ENCODE data around the gene RAB19.

RAB19 gene

DNA sequence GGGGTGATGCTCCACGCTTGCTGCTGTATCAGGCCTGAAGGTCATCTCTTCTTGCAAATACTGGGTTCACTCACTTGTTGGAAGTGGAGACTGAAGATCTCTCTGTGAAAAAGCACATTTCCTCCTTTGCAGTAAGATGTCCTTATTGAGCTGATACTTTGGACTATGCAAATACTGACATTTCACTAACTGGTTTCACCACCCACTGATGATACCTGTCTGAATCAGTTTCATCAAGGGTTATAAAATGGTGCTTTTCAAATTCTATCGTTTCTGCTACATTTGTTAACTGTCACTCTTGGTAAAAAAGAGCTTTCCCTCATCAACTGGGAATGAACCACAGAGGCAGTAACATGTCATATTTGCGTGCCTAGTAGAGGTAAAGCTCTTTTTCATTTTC, 35.5 kb downstream of the RAB19 start:
- Mint-ChIP-seq H3K4me1 (no peaks in the 10 kb centered on the region), H3K27ac (no peak overlapping the region), H3K27me3 (ENCODE audit: low read depth, poor library complexity) (no peaks in the 10 kb centered on the region), H3K9me3 (no peaks in the 10 kb centered on the region), H3K36me3 (ENCODE audit: low read depth) (no peaks in the 10 kb centered on the region), H3K4me3 (no peak overlapping the region)
- no peak for DNase-seq
- TF ChIP-seq, protein P1, sequence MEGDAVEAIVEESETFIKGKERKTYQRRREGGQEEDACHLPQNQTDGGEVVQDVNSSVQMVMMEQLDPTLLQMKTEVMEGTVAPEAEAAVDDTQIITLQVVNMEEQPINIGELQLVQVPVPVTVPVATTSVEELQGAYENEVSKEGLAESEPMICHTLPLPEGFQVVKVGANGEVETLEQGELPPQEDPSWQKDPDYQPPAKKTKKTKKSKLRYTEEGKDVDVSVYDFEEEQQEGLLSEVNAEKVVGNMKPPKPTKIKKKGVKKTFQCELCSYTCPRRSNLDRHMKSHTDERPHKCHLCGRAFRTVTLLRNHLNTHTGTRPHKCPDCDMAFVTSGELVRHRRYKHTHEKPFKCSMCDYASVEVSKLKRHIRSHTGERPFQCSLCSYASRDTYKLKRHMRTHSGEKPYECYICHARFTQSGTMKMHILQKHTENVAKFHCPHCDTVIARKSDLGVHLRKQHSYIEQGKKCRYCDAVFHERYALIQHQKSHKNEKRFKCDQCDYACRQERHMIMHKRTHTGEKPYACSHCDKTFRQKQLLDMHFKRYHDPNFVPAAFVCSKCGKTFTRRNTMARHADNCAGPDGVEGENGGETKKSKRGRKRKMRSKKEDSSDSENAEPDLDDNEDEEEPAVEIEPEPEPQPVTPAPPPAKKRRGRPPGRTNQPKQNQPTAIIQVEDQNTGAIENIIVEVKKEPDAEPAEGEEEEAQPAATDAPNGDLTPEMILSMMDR (IDR thresholded peaks at IDR 0.05): no peak

DNA sequence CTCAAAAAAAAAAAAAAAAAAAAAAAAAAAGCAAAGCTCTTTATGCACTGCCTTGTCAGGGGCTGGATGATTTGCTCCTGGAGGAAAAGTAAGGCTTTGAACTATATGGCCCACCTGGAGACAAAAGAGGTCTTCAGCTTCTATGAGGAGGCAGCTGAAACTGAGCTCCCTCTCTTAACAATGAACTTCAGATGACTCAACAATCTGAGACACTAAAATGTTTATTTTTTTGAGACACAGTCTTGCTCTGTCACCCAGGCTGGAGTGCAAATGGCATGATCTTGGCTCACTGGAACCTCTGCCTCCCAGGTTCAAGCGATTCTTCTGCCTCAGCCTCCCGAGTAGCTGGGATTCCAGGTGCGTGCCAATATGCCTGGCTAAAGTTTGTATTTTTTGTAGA, 36.7 kb downstream of the RAB19 start:
- no peaks in the 10 kb centered on the region for H3K27me3 Mint-ChIP-seq (ENCODE audit: low read depth, poor library complexity)
- DNase-seq: no peak
- H3K4me1 Mint-ChIP-seq: no peaks in the 10 kb centered on the region
- no peak overlapping the region for H3K27ac Mint-ChIP-seq
- no peak overlapping the region for H3K4me3 Mint-ChIP-seq
- H3K36me3 Mint-ChIP-seq (ENCODE audit: low read depth): no peaks in the 10 kb centered on the region
- H3K9me3 Mint-ChIP-seq: no peaks in the 10 kb centered on the region
- TF ChIP-seq, protein P1 (IDR thresholded peaks at IDR 0.05): no peak

DNA sequence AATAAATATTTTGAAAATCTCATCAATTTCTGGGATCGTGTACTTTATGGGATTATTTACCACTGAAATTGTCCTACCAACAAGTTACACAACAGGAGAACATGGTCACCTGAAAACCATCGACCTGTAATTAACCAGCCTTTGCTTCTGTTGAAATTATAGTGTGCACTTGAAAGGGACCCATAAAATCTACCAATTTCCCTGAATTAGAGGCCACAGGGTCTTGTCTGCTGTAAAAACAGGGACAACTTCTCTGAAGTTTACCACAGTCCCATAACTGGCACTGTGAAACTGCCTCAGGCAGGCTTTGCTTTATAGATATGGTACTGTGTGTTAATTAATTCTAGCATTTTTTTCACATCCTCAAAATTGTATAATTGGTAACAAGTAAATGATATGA, 37.7 kb downstream of the RAB19 start:
- H3K27me3 Mint-ChIP-seq (ENCODE audit: low read depth, poor library complexity): no peaks in the 10 kb centered on the region
- TF ChIP-seq, protein P1 (IDR thresholded peaks at IDR 0.05): no peak
- no peaks in the 10 kb centered on the region for H3K9me3 Mint-ChIP-seq
- DNase-seq: no peak
- no peak overlapping the region for H3K27ac Mint-ChIP-seq
- peaks cover 1% of the 10 kb centered on the region for H3K36me3 Mint-ChIP-seq (ENCODE audit: low read depth)
- H3K4me3 Mint-ChIP-seq: no peak overlapping the region
- no peaks in the 10 kb centered on the region for H3K4me1 Mint-ChIP-seq

DNA sequence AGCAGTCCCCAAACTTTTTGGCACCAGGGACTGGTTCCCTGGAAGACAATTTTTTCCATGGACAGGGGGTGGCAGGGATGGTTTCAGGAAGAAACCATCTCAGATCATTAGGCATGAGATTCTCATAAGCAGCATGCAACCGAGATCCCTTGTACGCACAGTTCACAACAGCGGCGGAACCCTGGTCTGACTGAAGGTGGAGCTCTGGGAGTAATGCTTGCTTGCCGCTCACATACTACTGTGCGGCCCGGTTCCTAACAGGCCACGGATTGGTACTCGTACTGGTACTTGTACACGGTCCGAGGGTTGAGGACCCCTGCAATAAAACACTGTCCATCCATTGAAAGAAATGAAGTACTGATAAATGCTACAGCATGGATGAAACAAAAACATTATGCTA, 42.6 kb downstream of the RAB19 start:
- TF ChIP-seq, protein P1 (IDR thresholded peaks at IDR 0.05): no peak
- Mint-ChIP-seq H3K4me3 (no peak overlapping the region), H3K27ac (no peak overlapping the region), H3K4me1 (no peaks in the 10 kb centered on the region), H3K36me3 (ENCODE audit: low read depth) (peaks cover 6% of the 10 kb centered on the region), H3K27me3 (ENCODE audit: low read depth, poor library complexity) (peaks cover 3% of the 10 kb centered on the region), H3K9me3 (no peaks in the 10 kb centered on the region)
- DNase-seq: no peak

DNA sequence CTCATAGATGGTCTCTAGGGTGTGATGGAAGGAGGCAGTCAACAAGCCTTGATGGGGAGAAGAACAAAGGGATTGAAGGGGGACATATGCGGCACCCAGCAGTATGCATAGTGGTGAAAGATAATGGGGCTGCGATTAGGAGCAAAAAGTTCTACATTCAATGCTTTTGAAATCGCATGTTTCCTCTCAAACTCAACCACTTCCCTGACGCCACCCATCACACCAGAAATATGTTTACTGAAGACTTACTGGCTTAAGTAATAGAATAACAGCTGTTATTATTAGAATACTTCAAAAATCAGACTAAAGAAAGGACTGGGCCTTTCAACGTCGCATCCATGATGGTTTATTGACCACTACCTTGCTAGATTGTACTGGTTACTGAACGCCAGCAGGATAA, 44.0 kb downstream of the RAB19 start:
- no peak for DNase-seq
- TF ChIP-seq, protein P1 (IDR thresholded peaks at IDR 0.05): no peak
- Mint-ChIP-seq H3K27ac (no peak overlapping the region), H3K4me1 (peaks cover 4% of the 10 kb centered on the region), H3K36me3 (ENCODE audit: low read depth) (peaks cover 12% of the 10 kb centered on the region), H3K27me3 (ENCODE audit: low read depth, poor library complexity) (peaks cover 3% of the 10 kb centered on the region), H3K4me3 (no peak overlapping the region), H3K9me3 (no peaks in the 10 kb centered on the region)

DNA sequence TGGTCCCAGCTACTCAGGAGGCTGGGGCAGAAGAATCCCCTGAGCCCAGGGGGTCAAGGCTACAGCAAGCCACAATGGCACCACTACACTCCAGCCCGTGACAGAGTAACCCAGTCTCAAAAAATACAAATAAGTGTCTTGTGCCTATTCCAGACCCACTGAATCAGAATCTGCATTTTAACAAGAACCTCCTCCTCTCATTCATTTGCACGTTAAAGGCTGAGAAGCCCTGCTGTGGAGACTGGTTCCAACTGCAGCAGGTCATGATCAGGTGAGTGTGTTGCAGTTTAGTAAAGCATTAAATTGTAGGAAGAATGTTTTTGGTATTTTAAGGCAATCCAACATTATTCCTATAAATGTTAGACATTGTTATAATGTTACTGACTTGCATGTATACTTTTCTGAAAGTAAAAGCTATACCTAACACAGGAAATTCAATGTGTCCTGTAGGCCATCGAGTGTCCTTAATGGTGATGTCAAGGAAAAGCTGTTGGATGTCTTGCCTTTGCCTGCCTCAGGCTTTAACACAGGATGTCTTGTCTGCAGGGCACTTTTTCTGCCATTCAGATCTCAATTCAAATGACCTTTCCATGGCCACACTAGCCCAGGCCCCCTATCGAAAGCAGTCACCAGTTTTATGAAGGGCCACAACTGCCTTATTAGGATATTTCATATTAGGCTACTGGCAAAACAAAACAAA, 45.1 kb downstream of the RAB19 start:
- TF ChIP-seq, protein P1 (IDR thresholded peaks at IDR 0.05): no peak
- no peak for DNase-seq
- no peak overlapping the region for H3K4me3 Mint-ChIP-seq
- no peak overlapping the region for H3K27ac Mint-ChIP-seq
- H3K27me3 Mint-ChIP-seq (ENCODE audit: low read depth, poor library complexity): peaks cover 3% of the 10 kb centered on the region
- peaks cover 5% of the 10 kb centered on the region for H3K4me1 Mint-ChIP-seq
- H3K9me3 Mint-ChIP-seq: no peaks in the 10 kb centered on the region
- H3K36me3 Mint-ChIP-seq (ENCODE audit: low read depth): peaks cover 23% of the 10 kb centered on the region

All from nephron progenitor cell (in vitro differentiated cells).